Activated CD4-positive, CD25-positive, alpha-beta regulatory T cell treated with anti-CD3 and anti-CD28 coated beads, Interleukin-2, amount 50 U/mL, for 24 hours (primary cell): Measurements from ENCODE around the gene GTPBP3.
"Not testable (repeated sequence)": the region's sequence is repeated elsewhere in the genome, so short reads cannot be mapped to it uniquely, and the experiment has no call there.

Experiments used
- ATAC-seq, 2 donors: fragments of 150-1000 bp; cut with Tn5 transposase; one replicate each; pipeline ENCODE4 v1.10.0; 2021; ENCODE audit warnings: mild to moderate bottlenecking in 1 of 2, moderate library complexity in 1 of 2

Gene GTPBP3

GRCh38 chr19:17341845-17342244, 4.5 kb downstream of the GTPBP3 start:
- no peak for ATAC-seq

- ATAC-seq: peak; percentile 87 to 97
These were observed 8.8 kb downstream of the GTPBP3 start for GRCh38 chr19:17346109-17346671.

GRCh38 chr19:17347361-17347760, 10.0 kb downstream of the GTPBP3 start:
- no peak for ATAC-seq

- no peak for ATAC-seq
These were observed 10.5 kb downstream of the GTPBP3 start for GRCh38 chr19:17347877-17348276.

- no peak for ATAC-seq
These were observed 11.3 kb downstream of the GTPBP3 start for GRCh38 chr19:17348700-17349099.

- ATAC-seq: no peak
These were observed 14.6 kb downstream of the GTPBP3 start for GRCh38 chr19:17351815-17352435.

- ATAC-seq: no peak
These were observed 15.4 kb downstream of the GTPBP3 start for GRCh38 chr19:17352608-17353280.

GRCh38 chr19:17353386-17353785, 16.0 kb downstream of the GTPBP3 start:
- ATAC-seq: no peak

GRCh38 chr19:17357078-17357666, 19.8 kb downstream of the GTPBP3 start:
- no peak for ATAC-seq

- no peak for ATAC-seq
These were observed 20.4 kb downstream of the GTPBP3 start for GRCh38 chr19:17357724-17358123.

GRCh38 chr19:17358395-17358794, 21.0 kb downstream of the GTPBP3 start:
- no peak for ATAC-seq

GRCh38 chr19:17359905-17360800, 22.8 kb downstream of the GTPBP3 start:
- no peak for ATAC-seq

- ATAC-seq: not testable (repeated sequence)
These were observed 26.7 kb downstream of the GTPBP3 start for GRCh38 chr19:17363852-17364605.

- no peak for ATAC-seq
These were observed 28.0 kb downstream of the GTPBP3 start for GRCh38 chr19:17365361-17365760.

- ATAC-seq: no peak
These were observed 32.8 kb downstream of the GTPBP3 start for GRCh38 chr19:17370026-17370587.

- ATAC-seq: no peak
These were observed 39.7 kb downstream of the GTPBP3 start, which contains the start of gene PLVAP for GRCh38 chr19:17376935-17377600. TSS of gene PLVAP (minus strand) at chr19:17377342. CDS start at chr19:17377288, 54 bp downstream.

- no peak for ATAC-seq
These were observed 40.9 kb downstream of the GTPBP3 start for GRCh38 chr19:17378271-17378670.

GRCh38 chr19:17379221-17379631, 41.9 kb downstream of the GTPBP3 start:
- ATAC-seq: no peak

GRCh38 chr19:17380426-17381138, 43.2 kb downstream of the GTPBP3 start:
- no peak for ATAC-seq
